Hematopoietic multipotent progenitor cell treated with erythropoietin and hydrocortisone succinate and interleukin-3 and kit ligand, for 17 days (in vitro differentiated cells): ENCODE results near the gene NELL2.
"Not testable (repeated sequence)": the region's sequence is repeated elsewhere in the genome, so short reads cannot be mapped to it uniquely, and the experiment has no call there.

Experiments
- DNase-seq: peaks from one replicate; pipeline ENCODE4 v3.0.0-alpha.2; 2015; ENCODE audit warnings: low spot score

The NELL2 gene

DNA sequence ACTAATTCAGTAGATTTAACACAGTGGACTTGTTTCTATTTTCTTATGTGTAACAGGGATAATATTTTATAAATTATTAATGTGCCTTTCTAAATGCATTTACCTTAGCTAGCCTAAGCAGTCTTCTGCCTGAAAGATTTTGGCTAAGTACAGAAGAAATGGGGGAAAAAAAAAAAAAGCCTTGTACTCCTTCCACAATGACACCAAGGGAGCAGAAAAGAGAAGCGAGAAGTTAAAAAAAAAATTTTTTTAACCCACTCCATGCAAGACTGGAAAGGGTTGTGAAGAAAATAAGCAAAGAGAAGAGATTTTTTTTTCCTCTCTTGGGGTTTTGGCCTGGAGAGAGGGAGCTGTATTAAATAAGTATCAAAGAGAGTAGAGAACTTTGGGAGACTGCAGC, 28.7 kb downstream of the NELL2 start:
- DNase-seq = no peak

DNA sequence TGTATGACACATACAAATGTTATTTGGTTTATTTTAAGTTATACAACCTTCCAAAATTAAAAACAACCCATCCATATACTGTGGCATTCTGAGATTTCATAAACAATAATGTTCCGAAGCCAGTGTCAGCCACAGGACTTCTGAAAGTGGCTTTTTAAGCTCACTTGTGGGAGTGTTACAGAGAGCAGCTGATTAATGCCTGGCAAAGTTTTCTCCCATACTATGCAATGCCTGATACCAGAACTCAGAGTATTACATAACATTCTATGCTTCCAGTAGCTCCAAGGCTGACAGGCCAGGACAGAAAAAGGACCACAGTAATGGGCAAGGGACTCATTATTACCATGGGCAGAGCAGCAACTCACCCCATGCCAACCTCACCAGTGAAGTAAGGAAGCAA, 29.3 kb downstream of the NELL2 start:
- DNase-seq = no peak

DNA sequence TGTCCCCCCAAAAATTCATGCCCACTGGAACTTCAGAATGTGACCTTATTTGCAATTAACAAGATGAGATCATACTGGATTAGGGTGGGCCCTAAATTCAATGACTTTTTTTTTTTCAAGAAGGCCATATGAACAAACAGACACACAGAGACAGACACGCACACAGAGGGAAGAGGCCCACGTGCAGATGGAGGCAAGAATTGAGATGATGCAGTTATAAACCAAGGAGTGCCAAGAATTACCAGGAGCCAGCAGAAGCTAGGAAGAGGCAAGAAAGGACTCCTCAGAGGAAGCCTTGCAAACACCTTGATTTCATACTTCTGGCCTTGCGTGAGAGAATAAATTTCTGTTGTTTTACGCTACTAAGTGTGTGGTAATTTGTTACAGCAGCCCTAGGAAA, 33.4 kb downstream of the NELL2 start:
- DNase-seq = no peak

DNA sequence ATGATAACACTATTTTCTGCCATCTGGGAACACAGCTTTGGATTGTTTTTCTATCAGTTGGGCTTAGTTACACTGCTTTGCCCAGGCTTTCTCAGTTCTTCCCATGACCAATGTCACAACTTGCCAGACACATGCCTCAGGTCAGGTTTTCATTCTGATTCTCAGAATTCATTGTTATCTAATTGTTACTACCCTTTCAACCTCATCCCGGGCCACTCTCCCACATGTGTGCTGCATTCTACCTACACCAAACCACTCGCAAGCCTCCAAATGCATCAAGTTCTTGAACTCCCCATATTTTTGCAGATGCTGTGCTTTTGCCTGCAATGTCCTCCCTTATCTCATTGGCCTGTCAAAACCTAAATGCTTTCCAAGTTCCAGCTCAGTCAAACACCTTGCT, 36.3 kb downstream of the NELL2 start:
- no peak for DNase-seq

DNA sequence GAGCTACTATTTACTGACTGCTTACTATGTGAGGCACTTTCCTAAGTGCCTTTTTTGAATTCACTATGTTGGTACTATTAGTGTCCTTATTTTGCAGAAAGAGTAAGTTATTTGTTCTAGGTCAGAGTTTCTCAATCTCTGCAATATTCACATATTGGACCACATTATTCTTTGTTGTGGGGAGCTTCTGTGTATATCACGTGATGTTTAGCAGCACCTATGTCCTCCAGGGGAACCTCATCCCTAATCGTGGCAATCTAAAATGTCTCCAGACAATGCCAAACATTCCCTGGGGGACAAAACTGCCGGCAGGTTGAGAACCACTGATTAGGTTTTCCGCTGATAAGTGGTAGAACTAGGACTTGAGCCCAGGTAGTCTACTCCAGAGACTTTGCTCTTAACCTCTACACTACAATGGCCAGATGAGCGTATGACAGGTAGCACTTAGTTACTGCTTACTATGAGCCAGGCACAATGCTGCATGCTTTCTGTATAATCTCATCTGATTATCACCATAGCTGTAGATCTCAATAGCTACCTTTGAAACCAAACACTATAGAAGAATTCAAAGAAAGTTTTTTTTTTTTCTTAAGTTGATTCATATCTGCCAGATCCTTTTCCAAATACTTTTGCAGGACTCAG, 38.9 kb downstream of the NELL2 start:
- DNase-seq = no peak

DNA sequence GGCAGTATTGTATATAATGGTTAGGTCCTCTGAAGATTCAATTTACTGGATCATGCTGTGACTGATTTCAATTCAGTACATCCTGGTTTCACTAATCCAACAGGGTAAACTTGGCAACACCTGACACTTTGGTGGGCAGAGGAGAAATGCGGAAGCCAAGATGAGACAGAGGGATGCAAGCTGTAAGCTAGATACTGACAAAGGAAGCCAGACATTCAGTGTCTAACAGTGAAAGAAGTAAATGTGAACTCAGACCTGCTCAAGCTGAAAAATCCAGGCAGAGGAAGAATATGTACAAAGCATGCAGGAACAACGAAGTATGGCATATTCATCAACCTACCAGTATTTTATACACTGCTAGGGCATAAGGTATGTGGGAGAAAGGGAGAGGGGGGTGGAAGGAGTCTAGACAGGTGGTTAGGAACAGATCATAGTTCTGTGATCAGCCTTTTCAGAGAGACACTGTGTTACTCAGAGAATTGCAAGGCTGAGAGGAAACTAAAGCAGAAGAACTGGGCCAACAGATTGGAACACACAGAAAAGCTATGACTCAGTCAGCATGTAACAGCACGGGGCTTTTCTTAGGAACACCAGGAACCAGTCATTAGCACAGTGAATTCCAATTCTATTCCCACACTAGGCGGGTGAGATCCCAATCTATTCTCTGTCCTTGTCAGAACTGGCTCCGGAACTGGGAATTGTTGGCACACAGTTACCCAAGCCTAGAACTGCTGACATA, 40.3 kb downstream of the NELL2 start:
- no peak for DNase-seq

DNA sequence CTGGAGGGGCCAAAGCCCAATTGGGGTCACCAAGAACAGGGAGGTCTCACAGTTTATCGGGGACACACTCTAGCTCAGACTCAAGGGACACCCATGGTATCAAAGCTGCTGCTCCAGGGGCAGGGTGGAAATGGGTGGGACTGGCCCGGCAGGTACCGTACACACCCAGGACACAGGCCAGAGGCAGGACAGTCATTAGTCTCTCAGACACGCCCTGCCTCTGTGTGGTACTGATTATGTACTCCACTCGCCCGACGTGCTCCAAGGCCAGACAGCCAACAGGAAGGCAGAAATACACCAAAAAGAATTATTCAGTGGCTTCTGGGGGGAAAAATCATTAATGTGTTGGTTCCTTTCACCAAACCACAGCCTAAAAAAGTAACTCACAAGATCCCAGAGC, 41.1 kb downstream of the NELL2 start:
- DNase-seq = peak; percentile 21

DNA sequence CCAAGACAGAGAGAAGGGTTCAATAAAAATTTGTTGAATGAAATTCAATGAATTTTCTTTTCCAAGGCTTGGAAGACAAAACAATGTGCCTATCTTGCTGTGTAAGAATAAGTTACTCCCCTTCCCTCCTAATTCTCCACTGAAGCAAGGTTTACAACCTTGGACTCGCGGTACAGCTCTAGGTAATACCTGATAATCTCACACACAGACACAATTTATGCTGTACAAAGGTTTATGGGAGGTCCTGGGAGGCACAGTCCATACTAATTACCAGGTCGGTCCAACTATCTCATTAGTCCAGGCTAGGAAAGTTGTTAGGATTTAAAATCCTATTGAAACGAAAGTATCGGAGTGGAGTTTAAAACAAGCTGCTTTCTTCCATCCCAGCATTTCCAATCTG, 42.6 kb downstream of the NELL2 start:
- no peak for DNase-seq

DNA sequence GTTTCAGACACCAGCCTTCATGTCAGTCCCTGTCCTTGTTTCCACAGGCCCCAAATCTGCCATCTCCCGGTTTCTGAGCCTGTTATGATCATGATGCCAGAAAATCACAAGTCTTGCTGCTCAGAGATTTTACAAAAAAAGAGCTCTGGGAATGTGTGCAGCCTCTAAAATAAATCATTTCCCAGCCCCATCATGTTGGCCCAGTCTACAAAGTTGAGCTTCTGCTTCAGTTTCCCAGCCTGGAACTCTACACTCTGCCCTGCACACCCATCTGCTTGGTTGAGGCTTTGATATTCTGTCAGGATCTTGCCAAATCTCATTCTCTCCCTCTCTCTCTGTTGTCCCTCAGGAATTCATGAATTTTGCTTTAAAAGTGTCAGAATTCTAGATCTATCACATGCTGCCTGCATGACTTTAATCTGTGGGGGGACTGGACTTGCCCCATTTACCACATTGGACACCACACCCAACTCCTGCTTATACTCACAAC, 45.5 kb downstream of the NELL2 start:
- DNase-seq = no peak

DNA sequence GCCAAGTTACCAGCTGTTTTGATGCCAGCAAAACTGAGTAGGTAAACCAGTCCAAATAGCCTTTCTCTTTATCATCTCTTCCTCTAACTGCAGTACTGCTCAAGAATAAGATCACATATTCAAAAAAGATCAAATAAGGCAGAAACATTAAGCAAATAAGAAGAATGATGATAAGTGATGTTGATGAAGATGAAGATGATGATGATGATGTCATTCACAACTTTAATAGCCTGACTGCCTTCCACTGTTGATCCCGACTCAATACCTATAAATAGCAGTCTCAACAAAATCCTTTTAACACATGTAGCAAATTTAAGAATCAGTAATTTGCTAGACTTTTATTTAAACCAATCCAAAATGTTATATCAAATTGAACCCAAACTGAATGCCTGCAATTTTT, 47.1 kb downstream of the NELL2 start:
- no peak for DNase-seq

DNA sequence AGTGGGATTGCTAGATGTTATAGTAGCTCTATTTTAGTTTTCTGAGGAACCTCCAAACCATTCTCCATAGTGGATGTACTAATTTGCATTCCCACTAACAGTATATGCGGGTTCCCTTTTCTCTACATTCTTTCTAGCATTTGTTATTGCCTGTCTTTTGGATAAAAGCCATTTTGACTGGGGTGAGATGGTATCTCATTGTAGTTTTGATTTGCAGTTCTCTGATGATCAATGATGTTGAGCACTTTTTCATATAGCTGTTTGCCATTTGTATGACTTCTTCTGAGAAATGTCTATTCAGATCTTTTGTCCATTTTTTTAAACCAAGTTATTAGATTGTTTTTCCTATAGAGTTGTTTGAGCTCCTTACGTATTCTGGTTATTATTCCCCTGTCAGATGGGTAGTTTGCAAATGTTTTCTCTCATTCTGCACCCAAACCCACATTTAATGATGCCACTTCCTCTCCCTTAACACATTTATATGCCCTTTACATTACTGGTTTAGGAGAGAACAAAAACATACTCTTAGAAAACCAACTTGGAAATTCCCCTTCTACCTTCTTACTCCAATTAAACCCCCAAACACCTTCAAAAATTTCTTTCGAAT, 48.2 kb downstream of the NELL2 start:
- no peak for DNase-seq

DNA sequence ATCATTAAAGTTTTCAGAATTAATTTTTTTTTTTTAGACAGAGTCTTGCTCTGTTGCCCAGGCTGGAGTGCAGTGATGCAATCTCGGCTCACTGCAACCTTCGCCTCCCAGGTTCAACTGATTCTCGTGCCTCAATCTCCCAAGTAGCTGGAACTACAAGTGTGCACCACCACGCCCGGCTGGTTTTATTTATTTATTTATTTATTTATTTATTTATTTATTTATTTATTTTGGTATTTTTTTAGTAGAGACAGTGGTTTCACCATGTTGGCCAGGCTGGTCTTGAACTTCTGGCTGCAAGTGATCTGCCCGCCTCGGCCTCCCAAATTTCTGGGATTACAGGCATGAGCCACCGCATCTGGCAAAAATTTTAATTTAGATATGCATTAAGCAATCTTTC, 54.4 kb downstream of the NELL2 start:
- DNase-seq = not testable (repeated sequence)

DNA sequence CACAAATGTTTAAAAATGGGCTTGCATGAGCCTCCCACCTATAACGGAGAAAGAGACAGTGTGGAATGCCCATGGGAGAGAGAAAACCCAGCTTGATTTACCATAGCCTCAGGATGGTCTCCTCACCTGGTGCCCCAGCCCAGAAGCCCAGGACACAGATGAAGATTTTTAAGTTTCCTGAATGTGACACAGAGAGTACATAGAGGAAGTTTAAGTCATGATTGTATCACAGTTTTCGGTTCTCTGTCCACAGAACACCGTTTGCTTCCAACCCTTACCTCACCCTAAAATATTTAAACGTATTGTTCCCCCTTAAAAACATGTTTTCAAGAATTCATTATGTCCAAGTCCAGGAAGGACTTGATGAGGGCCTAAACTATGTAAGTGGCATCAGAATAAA, 56.2 kb downstream of the NELL2 start:
- DNase-seq = no peak

DNA sequence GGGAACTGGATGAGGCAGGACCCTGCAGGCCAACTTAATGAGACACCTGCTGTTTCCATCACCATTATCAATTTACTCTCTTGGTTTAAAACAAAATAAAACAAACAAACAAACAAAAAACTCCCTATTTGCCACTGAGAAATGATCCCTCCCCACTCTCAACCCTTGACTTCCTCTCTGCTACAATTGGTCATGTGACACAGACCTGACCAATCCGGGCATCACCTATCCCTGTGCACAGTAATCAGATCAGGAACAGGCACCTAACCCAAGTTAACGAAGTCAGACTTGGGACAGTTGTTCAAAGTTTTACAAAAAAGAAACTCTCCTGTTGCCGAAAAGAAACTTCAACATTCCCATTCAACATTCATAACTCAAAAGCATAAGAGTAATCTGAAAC, 58.4 kb downstream of the NELL2 start:
- no peak for DNase-seq

DNA sequence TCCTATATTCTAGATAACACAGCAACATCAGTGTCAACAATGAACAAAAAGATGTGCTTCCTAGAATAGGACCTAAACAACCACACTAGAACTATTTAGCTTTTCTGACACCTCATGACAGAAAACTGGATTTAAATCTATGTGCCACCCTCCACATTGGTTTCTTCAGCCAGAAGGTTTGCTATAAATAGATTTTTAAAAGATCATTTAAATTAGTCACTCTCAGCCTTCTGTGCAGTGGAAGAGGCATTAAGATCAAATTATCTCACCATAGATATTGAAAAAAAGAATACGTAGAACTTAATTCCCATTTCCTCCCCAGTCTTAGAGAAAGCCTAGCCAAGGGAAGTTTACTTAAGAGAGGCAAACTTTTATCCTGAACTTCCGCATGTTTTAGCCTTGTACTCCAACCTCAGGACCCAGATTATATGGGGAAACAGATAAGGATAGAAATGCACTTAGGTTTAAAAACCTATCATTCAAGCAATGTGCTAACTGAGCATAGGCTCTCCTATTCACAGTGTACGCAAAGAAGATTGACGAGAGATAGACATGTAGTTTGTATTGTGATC, 59.6 kb downstream of the NELL2 start:
- no peak for DNase-seq

DNA sequence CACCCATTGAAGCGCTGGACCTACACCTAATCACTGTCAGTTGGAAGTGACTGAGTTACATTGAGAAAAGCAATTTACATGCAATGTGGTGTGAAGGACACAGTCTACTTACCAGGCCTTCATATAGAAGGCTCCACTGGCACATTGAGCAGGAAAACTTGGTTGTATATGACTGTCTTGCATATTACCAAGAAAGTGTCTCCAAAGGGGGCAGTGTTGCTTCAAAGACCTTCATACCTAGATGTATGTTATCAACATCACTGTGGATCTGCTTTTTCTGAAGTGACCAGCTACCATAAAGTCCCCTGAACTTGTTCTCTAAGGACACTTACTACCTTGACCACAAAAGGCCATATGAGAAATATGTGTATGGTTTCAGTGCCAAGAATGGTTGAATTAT, 64.1 kb downstream of the NELL2 start:
- DNase-seq = peak; percentile 7

DNA sequence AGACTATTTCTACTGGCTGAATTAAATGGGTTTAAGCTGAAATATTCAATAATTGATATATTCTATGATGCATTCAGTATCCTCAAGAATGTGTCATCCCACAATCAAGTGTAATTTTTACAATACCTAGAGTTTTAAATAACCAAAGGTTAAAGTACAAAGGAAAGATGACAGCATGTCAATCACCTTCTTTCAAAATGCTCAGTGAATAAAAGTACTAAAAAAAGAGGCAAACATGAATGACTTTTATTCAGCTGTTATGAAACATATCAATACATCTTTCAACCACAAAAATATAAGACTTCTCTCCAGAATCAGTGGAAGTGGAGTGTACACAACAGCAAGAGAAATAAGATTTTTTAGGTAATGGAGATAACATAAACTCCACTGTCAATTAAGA, 72.0 kb downstream of the NELL2 start:
- no peak for DNase-seq

DNA sequence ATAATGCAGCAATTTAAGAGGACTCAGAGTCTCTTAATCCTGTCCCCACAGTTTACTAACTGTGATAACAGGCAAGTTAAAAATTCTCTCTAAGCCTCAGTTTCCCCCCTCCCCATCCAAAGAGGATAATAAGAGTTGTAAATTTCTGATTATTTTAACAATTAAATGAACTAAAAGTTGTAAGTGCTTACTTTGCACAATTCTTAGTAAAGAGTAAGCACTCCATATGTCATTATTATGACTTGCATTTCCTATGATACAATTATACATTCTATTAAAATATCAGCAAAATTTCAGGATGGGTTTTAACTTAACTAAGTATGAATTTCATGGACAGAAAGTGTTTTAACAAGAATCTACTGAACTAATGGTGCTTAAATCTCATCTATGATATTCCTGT, 80.1 kb downstream of the NELL2 start:
- no peak for DNase-seq

DNA sequence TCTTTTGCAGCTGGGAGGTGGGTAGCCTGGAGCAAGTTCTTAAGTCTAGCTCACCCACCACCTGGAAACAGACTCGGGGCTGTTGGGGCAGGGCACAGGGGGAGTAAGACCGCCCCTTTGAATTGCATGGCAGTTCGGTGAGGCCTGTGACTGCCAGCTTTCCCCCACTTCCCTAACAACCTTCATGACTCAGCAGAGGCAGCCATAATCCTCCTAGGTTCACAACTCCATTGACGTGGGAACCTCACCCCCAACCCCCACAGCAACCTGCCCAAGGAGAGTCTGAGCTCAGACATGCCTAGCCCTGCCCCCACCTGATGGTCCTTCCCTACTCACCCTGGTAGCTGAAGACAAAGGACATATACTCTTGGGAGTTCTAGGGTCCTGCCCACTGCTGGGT, 87.4 kb downstream of the NELL2 start:
- no peak for DNase-seq

DNA sequence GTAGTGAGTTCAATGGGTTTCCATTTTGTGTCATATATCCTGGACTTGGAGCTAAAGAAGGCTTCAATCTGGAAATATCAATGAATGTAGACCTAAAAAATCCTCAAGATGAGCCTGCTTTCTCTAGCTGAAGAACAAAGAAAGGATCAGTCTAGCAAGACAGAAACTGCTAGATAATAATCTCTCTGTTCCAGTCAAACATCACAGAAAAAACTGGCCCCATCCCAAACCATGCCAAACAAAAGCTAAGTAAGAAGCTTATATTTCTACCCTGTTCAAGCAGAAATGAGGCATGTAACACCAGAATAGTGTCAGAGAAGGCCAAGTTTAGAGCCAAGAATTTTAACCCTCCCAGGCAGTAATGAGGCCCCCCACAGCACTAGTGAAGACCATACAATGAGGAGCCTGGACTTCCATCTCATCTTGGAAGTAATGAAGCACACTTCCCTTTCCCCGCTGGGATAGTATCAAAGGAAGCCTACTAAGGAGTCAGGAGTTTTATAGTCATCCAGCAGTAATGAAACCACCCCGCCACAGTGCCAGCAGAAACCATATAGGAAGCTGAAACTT, 95.8 kb downstream of the NELL2 start:
- DNase-seq = no peak

DNA sequence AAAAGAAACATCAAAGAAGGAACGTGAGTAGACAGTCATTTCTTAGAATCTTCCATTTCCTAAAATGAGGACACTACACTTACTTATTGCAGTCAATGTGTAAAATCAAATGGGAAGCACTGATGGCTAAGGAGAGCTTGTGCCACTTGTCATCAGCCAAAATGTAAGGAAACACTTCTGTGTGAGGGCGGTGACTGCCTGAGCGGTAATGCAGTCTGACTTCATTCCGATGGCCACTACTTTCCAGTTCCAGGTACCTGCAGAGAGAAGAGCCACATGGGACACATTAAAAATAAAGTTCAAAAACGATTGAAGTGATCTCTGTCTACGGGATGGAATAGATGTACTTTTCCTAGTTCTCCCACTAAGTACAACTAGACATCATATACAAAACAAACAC, 96.3 kb downstream of the NELL2 start:
- DNase-seq = no peak

DNA sequence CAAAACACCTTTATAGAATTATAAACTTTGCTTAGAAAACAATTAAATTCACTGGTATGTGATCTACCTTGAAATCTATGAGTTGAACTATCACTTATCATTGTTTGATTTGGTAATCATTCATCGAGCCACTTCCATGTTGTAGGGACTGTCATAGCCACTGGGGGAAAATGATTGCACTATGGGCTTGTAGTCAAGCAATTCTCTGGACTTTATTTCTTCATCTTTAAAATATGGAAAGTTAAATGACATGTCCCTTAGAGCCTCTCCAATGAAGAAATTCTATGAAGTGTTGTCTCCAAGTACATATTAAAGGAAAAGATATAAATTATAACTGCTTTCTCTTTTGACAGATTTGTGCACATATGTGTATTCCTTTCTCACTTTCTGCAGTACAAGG, 97.3 kb downstream of the NELL2 start:
- no peak for DNase-seq

DNA sequence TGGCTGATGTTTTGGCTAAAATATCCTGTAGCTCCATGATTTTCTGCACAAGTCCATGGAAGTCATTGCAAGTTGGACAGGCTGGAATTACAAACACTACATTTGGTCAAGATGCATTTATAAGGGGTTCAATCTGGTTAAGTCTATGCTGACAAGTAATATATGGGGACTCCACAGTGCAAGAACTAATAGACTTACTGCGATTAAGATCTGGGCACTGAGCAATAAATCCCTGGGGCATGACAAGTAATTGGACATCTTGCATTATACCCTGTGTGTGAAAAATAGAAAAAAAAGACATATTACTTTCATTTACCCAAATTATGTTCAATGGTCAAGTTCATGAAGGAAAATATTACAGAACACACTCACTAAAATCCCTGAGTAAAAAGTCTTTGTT, 99.1 kb downstream of the NELL2 start:
- DNase-seq = no peak
